SU-DHL-6 (cell line): ENCODE measurements around the gene EPC2.

ENCODE experiments used
- H2AFZ ChIP-seq: fragments of 200-600 bp; sonication (generic); 2 replicates; pipeline ENCODE4 v1.6.1; 2014; ENCODE audit warnings: low read depth, mild to moderate bottlenecking, moderate library complexity, mixed read lengths, antibody characterized with exemption, low read length; ENCODE audit not compliant: severe bottlenecking
- H3F3A ChIP-seq: fragments of 200-600 bp; shearing (Covaris generic); 2 replicates; pipeline ENCODE4 v1.6.0; 2016; ENCODE audit warnings: antibody characterized with exemption, mild to moderate bottlenecking; ENCODE audit not compliant: insufficient read depth
- H3K27ac ChIP-seq: fragments of 200-600 bp; sonication (generic); 2 replicates; pipeline ENCODE4 v1.5.1; 2016; ENCODE audit warnings: low read depth, mild to moderate bottlenecking, low read length, moderate library complexity, mixed read lengths
- H3K27me3 ChIP-seq: fragments of 200-600 bp; sonication (generic), shearing (Covaris generic); 2 replicates; pipeline ENCODE4 v1.6.0; 2014; ENCODE audit warnings: mild to moderate bottlenecking, low read length
- H3K36me3 ChIP-seq: fragments of 200-600 bp; sonication (generic); 2 replicates; pipeline ENCODE4 v1.6.1; 2014; ENCODE audit warnings: mild to moderate bottlenecking, low read length, mixed read lengths
- H3K4me2 ChIP-seq: fragments of 300-600, 200-600 bp; shearing (Covaris generic), sonication (generic); 2 replicates; pipeline ENCODE4 v1.6.0; 2014; ENCODE audit warnings: low read length, low read depth, mild to moderate bottlenecking; ENCODE audit not compliant: poor library complexity, severe bottlenecking
- H3K4me3 ChIP-seq: fragments of 200-600 bp; sonication (generic); 2 replicates; pipeline ENCODE4 v1.5.1; 2014; ENCODE audit warnings: antibody characterized with exemption, low read length, mild to moderate bottlenecking, mixed read lengths; ENCODE audit not compliant: insufficient read depth, poor library complexity, severe bottlenecking
- H3K79me2 ChIP-seq: fragments of 200-600 bp; sonication (generic); 2 replicates; pipeline ENCODE4 v1.6.1; 2014; ENCODE audit warnings: mild to moderate bottlenecking, low read length, moderate library complexity; ENCODE audit not compliant: insufficient read depth
- H3K9ac ChIP-seq: fragments of 200-600 bp; sonication (generic); 2 replicates; pipeline ENCODE4 v1.7.0; 2014; ENCODE audit warnings: mild to moderate bottlenecking, low read length
- H3K9me2 ChIP-seq: fragments of 200-600 bp; sonication (generic); replicated peaks from 2 replicates; pipeline ENCODE4 v1.6.1; 2014; ENCODE audit warnings: low read length; ENCODE audit not compliant: insufficient read depth
- H3K9me3 ChIP-seq: fragments of 200-600 bp; sonication (generic); 2 replicates; pipeline ENCODE4 v1.6.1; 2014; ENCODE audit warnings: low read length, mixed read lengths; ENCODE audit not compliant: insufficient read depth
- H4K20me1 ChIP-seq: fragments of 200-600 bp; sonication (generic); 2 replicates; pipeline ENCODE4 v1.6.1; 2014; ENCODE audit warnings: low read depth, mild to moderate bottlenecking, antibody characterized with exemption, low read length, moderate library complexity, mixed read lengths
- EZH2phosphoT487 ChIP-seq: fragments of 200-600 bp; sonication (generic), shearing (Covaris generic); conservative IDR thresholded peaks from 2 replicates; pipeline ENCODE4 v1.6.1; 2018; ENCODE audit warnings: mild to moderate bottlenecking, antibody characterized with exemption, low read length, moderate library complexity, mixed read lengths
- TF ChIP-seq, protein P1 (sequence below): fragments of 200-600 bp; sonication (generic); IDR thresholded peaks from one replicate; pipeline ENCODE4 v1.5.1; 2017; ENCODE audit warnings: antibody characterized with exemption, mild to moderate bottlenecking, low read length, moderate library complexity; ENCODE audit not compliant: insufficient read depth, poor library complexity, severe bottlenecking

EPC2 gene

DNA sequence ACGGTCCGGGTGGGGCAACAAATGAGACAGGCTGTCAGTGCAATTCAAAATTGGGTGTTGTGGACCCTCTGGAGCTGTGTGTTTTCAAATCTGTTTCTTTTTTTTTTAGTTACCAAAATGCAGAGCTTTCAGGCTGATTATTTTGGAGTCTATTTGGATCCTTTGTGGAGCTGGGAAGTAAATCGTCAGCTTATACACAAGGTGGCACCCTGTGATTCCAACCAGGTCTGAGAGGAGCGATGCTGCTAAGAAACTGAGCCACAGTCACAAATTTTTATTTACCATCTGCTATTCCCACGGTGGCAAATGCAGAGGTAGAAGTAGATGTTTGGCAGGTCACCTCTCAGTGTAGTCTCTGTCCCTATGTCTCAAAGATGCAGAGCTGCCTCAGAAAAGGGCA is 3.8 kb upstream of the EPC2 start:
- Histone ChIP-seq H4K20me1 (no peaks in the 10 kb centered on the region), H2AFZ (no peak overlapping the region), H3K36me3 (no peaks in the 10 kb centered on the region), H3K9me2 (no peaks in the 10 kb centered on the region), H3K27ac (no peak overlapping the region), H3K9me3 (no peaks in the 10 kb centered on the region), H3K4me2 (no peak overlapping the region), H3K9ac (no peak overlapping the region), H3K4me3 (no peak overlapping the region), H3F3A (no peaks in the 10 kb centered on the region; the same call in 1 of the 2 replicates), H3K27me3 (no peaks in the 10 kb centered on the region), H3K79me2 (peaks cover 5% of the 10 kb centered on the region)
- TF ChIP-seq, protein P1, sequence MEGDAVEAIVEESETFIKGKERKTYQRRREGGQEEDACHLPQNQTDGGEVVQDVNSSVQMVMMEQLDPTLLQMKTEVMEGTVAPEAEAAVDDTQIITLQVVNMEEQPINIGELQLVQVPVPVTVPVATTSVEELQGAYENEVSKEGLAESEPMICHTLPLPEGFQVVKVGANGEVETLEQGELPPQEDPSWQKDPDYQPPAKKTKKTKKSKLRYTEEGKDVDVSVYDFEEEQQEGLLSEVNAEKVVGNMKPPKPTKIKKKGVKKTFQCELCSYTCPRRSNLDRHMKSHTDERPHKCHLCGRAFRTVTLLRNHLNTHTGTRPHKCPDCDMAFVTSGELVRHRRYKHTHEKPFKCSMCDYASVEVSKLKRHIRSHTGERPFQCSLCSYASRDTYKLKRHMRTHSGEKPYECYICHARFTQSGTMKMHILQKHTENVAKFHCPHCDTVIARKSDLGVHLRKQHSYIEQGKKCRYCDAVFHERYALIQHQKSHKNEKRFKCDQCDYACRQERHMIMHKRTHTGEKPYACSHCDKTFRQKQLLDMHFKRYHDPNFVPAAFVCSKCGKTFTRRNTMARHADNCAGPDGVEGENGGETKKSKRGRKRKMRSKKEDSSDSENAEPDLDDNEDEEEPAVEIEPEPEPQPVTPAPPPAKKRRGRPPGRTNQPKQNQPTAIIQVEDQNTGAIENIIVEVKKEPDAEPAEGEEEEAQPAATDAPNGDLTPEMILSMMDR, result no peak
- no peak for TF ChIP-seq EZH2phosphoT487

DNA sequence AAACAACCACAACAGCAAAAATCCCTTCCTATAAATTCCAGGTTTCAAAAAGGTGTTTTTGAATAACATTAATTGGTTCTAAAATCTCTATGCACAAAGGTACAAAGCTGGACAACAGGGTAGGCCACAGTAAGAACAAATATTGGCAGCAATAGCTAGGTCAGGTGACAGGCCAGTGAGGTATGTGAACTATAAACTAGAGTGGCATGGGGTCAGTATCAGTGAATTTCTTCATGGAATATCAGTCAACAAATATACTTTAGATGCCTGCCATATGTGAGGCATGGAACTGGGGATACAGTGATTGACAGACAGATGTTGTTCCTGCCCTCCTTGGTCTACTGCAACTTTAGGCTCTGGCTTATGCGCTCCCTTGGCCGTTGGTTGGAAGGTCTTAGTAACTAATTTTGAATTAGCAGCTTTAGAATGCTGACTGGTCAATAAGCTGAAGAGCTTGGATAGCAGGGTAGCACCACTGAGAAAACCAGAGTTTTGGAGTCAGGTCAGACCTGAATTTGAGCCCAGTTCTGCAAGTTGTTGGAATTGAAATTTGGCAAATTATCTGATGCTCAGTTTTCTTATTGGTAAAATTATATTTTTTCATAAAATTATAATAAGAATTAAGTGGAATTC is 2.3 kb upstream of the EPC2 start:
- H3K4me2 ChIP-seq, result no peak overlapping the region
- H3K27ac ChIP-seq, result no peak overlapping the region
- H4K20me1 ChIP-seq, result 0 out of 2 replicates have a peak, but pooled peaks cover 3% of the 10 kb centered on the region
- H2AFZ ChIP-seq, result no peak overlapping the region
- H3K36me3 ChIP-seq, result no peaks in the 10 kb centered on the region
- no peaks in the 10 kb centered on the region for H3K9me3 ChIP-seq
- TF ChIP-seq EZH2phosphoT487, result no peak
- TF ChIP-seq, protein P1, result no peak
- H3F3A ChIP-seq, result no peaks in the 10 kb centered on the region; the same call in 1 of the 2 replicates
- no peaks in the 10 kb centered on the region for H3K9me2 ChIP-seq
- H3K27me3 ChIP-seq, result no peaks in the 10 kb centered on the region
- H3K79me2 ChIP-seq, result peaks cover 20% of the 10 kb centered on the region
- no peak overlapping the region for H3K4me3 ChIP-seq
- H3K9ac ChIP-seq, result no peak overlapping the region

DNA sequence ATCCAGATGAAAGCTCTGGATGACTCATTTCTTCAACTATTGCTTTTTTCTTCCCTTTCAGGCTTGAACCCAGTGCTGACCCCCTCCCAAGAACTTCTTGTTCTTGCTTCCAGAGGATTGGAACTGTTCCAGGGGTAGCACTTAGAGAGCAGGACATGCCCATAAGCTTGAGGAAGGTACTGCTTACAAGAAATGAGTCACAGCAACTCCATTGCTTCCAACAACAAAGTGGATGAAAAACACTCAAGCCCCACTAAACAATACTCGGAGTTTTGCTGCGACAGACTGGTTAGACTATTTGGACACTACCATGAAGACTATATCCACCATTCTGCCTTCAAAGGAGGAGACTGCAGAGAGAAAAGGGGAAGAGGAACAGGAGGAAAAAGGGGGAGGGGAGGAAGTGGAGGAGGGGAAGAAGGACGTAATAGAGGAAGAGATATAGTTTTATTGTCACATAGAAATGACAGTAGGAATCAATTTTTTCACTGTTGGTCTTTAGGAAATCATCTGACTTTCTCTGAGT is 1.6 kb upstream of the EPC2 start:
- no peak overlapping the region for H3K4me2 ChIP-seq
- H3K9me3 ChIP-seq, result no peaks in the 10 kb centered on the region
- H3K27me3 ChIP-seq, result no peaks in the 10 kb centered on the region
- peaks cover 26% of the 10 kb centered on the region for H3K79me2 ChIP-seq
- no peaks in the 10 kb centered on the region for H3K36me3 ChIP-seq
- H3K4me3 ChIP-seq, result no peak overlapping the region
- H3K9ac ChIP-seq, result no peak overlapping the region
- TF ChIP-seq, protein P1, result no peak
- TF ChIP-seq EZH2phosphoT487, result no peak
- no peak overlapping the region for H2AFZ ChIP-seq
- no peaks in the 10 kb centered on the region; the same call in 1 of the 2 replicates for H3F3A ChIP-seq
- peaks cover 6% of the 10 kb centered on the region; the same call in 1 of the 2 replicates for H4K20me1 ChIP-seq
- no peaks in the 10 kb centered on the region for H3K9me2 ChIP-seq
- no peak overlapping the region for H3K27ac ChIP-seq
